ENCODE results near the gene ZNF227.
"Not testable (repeated sequence)": the region's sequence is repeated elsewhere in the genome, so short reads cannot be mapped to it uniquely, and the experiment has no call there.

The ZNF227 gene

GRCh38 chr19:44212250-44212865, at the start of gene ZNF227:
Gene ZNF227 (plus strand): TSS chr19:44212532. CDS start chr19:44217793, 5,261 bp downstream.
- DNase-seq (ENCODE audit: low read depth in 2 of 2) = peak; percentile 59 to 63

- DNase-seq (ENCODE audit: low read depth in 2 of 2) = no peak
Observed at GRCh38 chr19:44163789-44164188, 48.5 kb upstream of the ZNF227 start.

- DNase-seq (ENCODE audit: low read depth in 2 of 2) = no peak
Observed at GRCh38 chr19:44164327-44164672, 48.0 kb upstream of the ZNF227 start.

GRCh38 chr19:44164673-44165512, 47.4 kb upstream of the ZNF227 start, which contains the start of gene ZNF226:
Gene ZNF226 (plus strand): TSS chr19:44165100. CDS start chr19:44170081, 4,981 bp downstream.
- DNase-seq (ENCODE audit: low read depth in 2 of 2) = peak; percentile 59 to 65

GRCh38 chr19:44170660-44171059, 41.7 kb upstream of the ZNF227 start:
- DNase-seq (ENCODE audit: low read depth in 2 of 2) = not testable (repeated sequence)

GRCh38 chr19:44176590-44176989, 35.7 kb upstream of the ZNF227 start:
- DNase-seq (ENCODE audit: low read depth in 2 of 2) = no peak

GRCh38 chr19:44180968-44181367, 31.4 kb upstream of the ZNF227 start:
- no peak for DNase-seq (ENCODE audit: low read depth in 2 of 2)

GRCh38 chr19:44182145-44182544, 30.2 kb upstream of the ZNF227 start:
- DNase-seq (ENCODE audit: low read depth in 2 of 2) = no peak

- DNase-seq (ENCODE audit: low read depth in 2 of 2) = no peak
Observed at GRCh38 chr19:44190020-44190419, 22.3 kb upstream of the ZNF227 start.

- no peak for DNase-seq (ENCODE audit: low read depth in 2 of 2)
Observed at GRCh38 chr19:44192127-44192526, 20.2 kb upstream of the ZNF227 start.

- DNase-seq (ENCODE audit: low read depth in 2 of 2) = no peak
Observed at GRCh38 chr19:44196772-44197171, 15.6 kb upstream of the ZNF227 start.

GRCh38 chr19:44202470-44202869, 9.9 kb upstream of the ZNF227 start:
- no peak for DNase-seq (ENCODE audit: low read depth in 2 of 2)

- DNase-seq (ENCODE audit: low read depth in 2 of 2) = no peak
Observed at GRCh38 chr19:44202974-44203373, 9.4 kb upstream of the ZNF227 start.

- not testable (repeated sequence) for DNase-seq (ENCODE audit: low read depth in 2 of 2)
Observed at GRCh38 chr19:44203877-44204276, 8.5 kb upstream of the ZNF227 start.

- DNase-seq (ENCODE audit: low read depth in 2 of 2) = no peak
Observed at GRCh38 chr19:44204772-44205171, 7.6 kb upstream of the ZNF227 start.

GRCh38 chr19:44207126-44207803, 5.1 kb upstream of the ZNF227 start:
- peak; percentile 49 to 66 for DNase-seq (ENCODE audit: low read depth in 2 of 2)

GRCh38 chr19:44212866-44213346, 574 bp downstream of the ZNF227 start:
- no peak for DNase-seq (ENCODE audit: low read depth in 2 of 2)

- DNase-seq (ENCODE audit: low read depth in 2 of 2) = not testable (repeated sequence)
Observed at GRCh38 chr19:44219926-44220325, 7.6 kb downstream of the ZNF227 start.

- DNase-seq (ENCODE audit: low read depth in 2 of 2) = not testable (repeated sequence)
Observed at GRCh38 chr19:44220761-44221160, 8.4 kb downstream of the ZNF227 start.

- DNase-seq (ENCODE audit: low read depth in 2 of 2) = not testable (repeated sequence)
Observed at GRCh38 chr19:44221291-44221690, 9.0 kb downstream of the ZNF227 start.

GRCh38 chr19:44228318-44228717, 16.0 kb downstream of the ZNF227 start:
- no peak for DNase-seq (ENCODE audit: low read depth in 2 of 2)

- no peak for DNase-seq (ENCODE audit: low read depth in 2 of 2)
Observed at GRCh38 chr19:44232867-44233266, 20.5 kb downstream of the ZNF227 start.
